AG04449 (cell line): ENCODE measurements around the gene CFAP61.

Experiments used
- CTCF ChIA-PET: fragments of 350-600 bp; formaldehyde crosslinking; extraction: SDS; loops from one replicate; lab custom pipeline; 2021; ENCODE audit warnings: antibody characterized with exemption; lab: Yijun Ruan, JAX
- POLR2A ChIA-PET: fragments of 400-600, 350-600 bp; formaldehyde crosslinking; extraction: SDS; loops from one replicate; lab custom pipeline; 2020; ENCODE audit warnings: antibody characterized with exemption, inconsistent platforms; lab: Yijun Ruan, JAX
- DNase-seq: peaks from one replicate; pipeline ENCODE4 v3.0.0-alpha.2; 2010; ENCODE audit warnings: low read depth, low spot score
- H3K4me3 ChIP-seq: 2 replicates; pipeline ENCODE4 v1.5.1; 2011; ENCODE audit warnings: low read depth, mild to moderate bottlenecking, control low read depth, low read length
- CTCF ChIP-seq: IDR thresholded peaks from one replicate; pipeline ENCODE4 v1.5.1; 2011; ENCODE audit warnings: mild to moderate bottlenecking, moderate library complexity, low read length, control low read depth, inconsistent platforms; ENCODE audit not compliant: insufficient read depth; ENCODE audit errors: missing control alignments

CFAP61 gene

GRCh38 chr20:20391115-20391514 lies 338.8 kb downstream of the CFAP61 start:
- no peak for TF ChIP-seq CTCF
- ChIA-PET CTCF (no interaction called here), POLR2A (no interaction called here)
- no peak for DNase-seq
- H3K4me3 ChIP-seq, result no peak overlapping the region

GRCh38 chr20:20391766-20392165 lies 339.4 kb downstream of the CFAP61 start:
- no peak for TF ChIP-seq CTCF
- no peak for DNase-seq
- no peak overlapping the region for H3K4me3 ChIP-seq
- CTCF ChIA-PET, result no interaction called here
- POLR2A ChIA-PET, result no interaction called here

- no peak overlapping the region for H3K4me3 ChIP-seq
- POLR2A ChIA-PET, result no interaction called here
- peak; percentile 26 for DNase-seq
- CTCF ChIA-PET, result no interaction called here
- TF ChIP-seq CTCF, result no peak
Observed at GRCh38 chr20:20393207-20394120, 341.1 kb downstream of the CFAP61 start.

GRCh38 chr20:20395087-20395486 lies 342.8 kb downstream of the CFAP61 start:
- POLR2A ChIA-PET, result no interaction called here
- DNase-seq, result no peak
- CTCF ChIA-PET, result no interaction called here
- no peak overlapping the region for H3K4me3 ChIP-seq
- TF ChIP-seq CTCF, result no peak

GRCh38 chr20:20395903-20396568 lies 343.7 kb downstream of the CFAP61 start:
- POLR2A ChIA-PET, result no interaction called here
- CTCF ChIA-PET, result no interaction called here
- DNase-seq, result no peak
- no peak for TF ChIP-seq CTCF
- H3K4me3 ChIP-seq, result no peak overlapping the region

GRCh38 chr20:20396794-20397193 lies 344.5 kb downstream of the CFAP61 start:
- no peak overlapping the region for H3K4me3 ChIP-seq
- no peak for DNase-seq
- ChIA-PET POLR2A (no interaction called here), CTCF (no interaction called here)
- TF ChIP-seq CTCF, result no peak
